KMS-11 (cell line): ENCODE data around the gene C9orf50.

Experiments
- H2AFZ ChIP-seq: fragments of 200-600 bp; sonication (generic); 2 replicates; pipeline ENCODE4 v1.6.1; 2016; ENCODE audit warnings: antibody characterized with exemption, mixed run types, low read depth
- H3K27ac ChIP-seq: fragments of 200-600 bp; sonication (generic); 2 replicates; pipeline ENCODE4 v1.6.1; 2016; ENCODE audit warnings: mild to moderate bottlenecking, mixed run types
- H3K27me3 ChIP-seq: fragments of 200-600 bp; sonication (generic); 2 replicates; pipeline ENCODE4 v1.6.1; 2017; ENCODE audit warnings: mild to moderate bottlenecking, low read depth, mixed run types, moderate library complexity; ENCODE audit not compliant: insufficient read depth
- H3K36me3 ChIP-seq: fragments of 200-600 bp; sonication (generic); 2 replicates; pipeline ENCODE4 v1.6.1; 2017; ENCODE audit warnings: mild to moderate bottlenecking, mixed run types; ENCODE audit not compliant: insufficient read depth
- H3K4me1 ChIP-seq: fragments of 200-600 bp; sonication (generic); 2 replicates; pipeline ENCODE4 v1.6.1; 2016; ENCODE audit warnings: mild to moderate bottlenecking, low read depth, mixed run types; ENCODE audit not compliant: poor library complexity, severe bottlenecking
- H3K4me2 ChIP-seq: fragments of 200-600 bp; sonication (generic); 2 replicates; pipeline ENCODE4 v1.7.0; 2016; ENCODE audit warnings: mild to moderate bottlenecking, mixed run types
- H3K4me3 ChIP-seq: fragments of 200-600 bp; sonication (generic); IDR thresholded peaks from 2 replicates; pipeline ENCODE4 v1.6.1; 2017; ENCODE audit warnings: low read depth, low read length, mixed read lengths; ENCODE audit not compliant: insufficient read depth
- H3K79me2 ChIP-seq: fragments of 200-600 bp; sonication (generic); 2 replicates; pipeline ENCODE4 v1.6.1; 2016; ENCODE audit warnings: low read depth, mixed run types; ENCODE audit not compliant: insufficient read depth
- H3K9ac ChIP-seq: fragments of 200-600 bp; sonication (generic); 2 replicates; pipeline ENCODE4 v1.6.1; 2016; ENCODE audit warnings: mild to moderate bottlenecking, mixed run types
- H4K20me1 ChIP-seq: fragments of 200-600 bp; sonication (generic); 2 replicates; pipeline ENCODE4 v1.6.1; 2016; ENCODE audit warnings: mild to moderate bottlenecking, mixed run types; ENCODE audit not compliant: insufficient read depth
- TF ChIP-seq, protein P1 (sequence below): fragments of 200-600 bp; sonication (generic); conservative IDR thresholded peaks from 2 replicates; pipeline ENCODE4 v1.6.1; 2017; ENCODE audit warnings: low read depth, mild to moderate bottlenecking, antibody characterized with exemption, low read length, moderate library complexity, mixed read lengths

Gene C9orf50

GRCh38 chr9:129571298-129572051 lies 49.4 kb downstream of the C9orf50 start:
- Histone ChIP-seq H2AFZ (0 out of 2 replicates have a peak overlapping the region, but pooled peaks have one; percentile 25), H3K9ac (no peak overlapping the region), H3K36me3 (no peaks in the 10 kb centered on the region), H3K79me2 (no peaks in the 10 kb centered on the region), H3K4me2 (no peak overlapping the region), H3K4me1 (peaks cover 26% of the 10 kb centered on the region), H3K27ac (peak overlapping the region; percentile 15; the same call in 1 of the 2 replicates), H4K20me1 (no peaks in the 10 kb centered on the region), H3K4me3 (no peak overlapping the region), H3K27me3 (no peaks in the 10 kb centered on the region)
- TF ChIP-seq, protein P1, sequence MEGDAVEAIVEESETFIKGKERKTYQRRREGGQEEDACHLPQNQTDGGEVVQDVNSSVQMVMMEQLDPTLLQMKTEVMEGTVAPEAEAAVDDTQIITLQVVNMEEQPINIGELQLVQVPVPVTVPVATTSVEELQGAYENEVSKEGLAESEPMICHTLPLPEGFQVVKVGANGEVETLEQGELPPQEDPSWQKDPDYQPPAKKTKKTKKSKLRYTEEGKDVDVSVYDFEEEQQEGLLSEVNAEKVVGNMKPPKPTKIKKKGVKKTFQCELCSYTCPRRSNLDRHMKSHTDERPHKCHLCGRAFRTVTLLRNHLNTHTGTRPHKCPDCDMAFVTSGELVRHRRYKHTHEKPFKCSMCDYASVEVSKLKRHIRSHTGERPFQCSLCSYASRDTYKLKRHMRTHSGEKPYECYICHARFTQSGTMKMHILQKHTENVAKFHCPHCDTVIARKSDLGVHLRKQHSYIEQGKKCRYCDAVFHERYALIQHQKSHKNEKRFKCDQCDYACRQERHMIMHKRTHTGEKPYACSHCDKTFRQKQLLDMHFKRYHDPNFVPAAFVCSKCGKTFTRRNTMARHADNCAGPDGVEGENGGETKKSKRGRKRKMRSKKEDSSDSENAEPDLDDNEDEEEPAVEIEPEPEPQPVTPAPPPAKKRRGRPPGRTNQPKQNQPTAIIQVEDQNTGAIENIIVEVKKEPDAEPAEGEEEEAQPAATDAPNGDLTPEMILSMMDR = no peak

DNA sequence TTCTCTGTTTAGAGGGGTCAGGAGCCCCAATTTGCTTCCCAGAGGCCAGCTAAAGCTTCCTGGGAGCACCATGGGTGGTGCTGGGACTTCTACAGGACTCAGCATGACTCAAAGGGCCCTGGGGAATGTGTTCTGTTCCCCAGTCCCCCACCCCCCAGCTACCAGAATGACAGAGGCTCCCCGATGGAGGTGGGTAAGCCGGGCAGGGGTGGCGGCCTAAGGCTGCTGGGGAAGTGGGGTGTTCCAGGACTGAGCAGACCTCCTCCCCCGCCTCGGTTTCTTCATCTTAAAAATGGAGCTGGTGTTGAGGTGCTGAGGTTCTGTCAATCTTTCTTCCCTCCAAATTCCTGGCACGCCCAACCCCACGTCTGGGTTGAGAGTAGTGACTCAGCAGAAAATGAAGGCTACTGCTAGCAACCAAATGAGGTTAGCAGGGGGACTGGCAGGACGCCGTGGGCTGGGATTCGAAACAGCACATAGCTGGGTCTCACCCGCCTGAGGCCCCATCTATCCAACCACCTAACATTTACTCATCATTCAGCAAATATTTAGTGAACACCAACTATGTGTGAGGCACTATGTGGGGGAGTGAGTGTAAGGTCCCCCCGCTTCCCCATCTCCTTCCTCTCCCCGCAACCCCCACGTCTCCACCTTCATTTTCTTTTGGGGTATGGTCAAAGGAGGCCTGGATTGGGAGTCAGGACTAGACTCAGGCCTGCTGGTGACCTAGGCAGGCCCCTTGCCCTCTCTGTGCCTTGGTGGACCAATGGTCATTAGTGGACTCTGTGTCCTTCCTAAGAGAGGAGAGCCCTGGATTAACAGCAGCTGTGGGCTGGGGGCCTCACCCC lies 50.2 kb downstream of the C9orf50 start:
- TF ChIP-seq, protein P1 = no peak
- Histone ChIP-seq H4K20me1 (no peaks in the 10 kb centered on the region), H3K27me3 (no peaks in the 10 kb centered on the region), H3K4me2 (peak overlapping the region; percentile 5; the same call in 1 of the 2 replicates), H3K4me1 (peaks cover 26% of the 10 kb centered on the region), H3K27ac (peak overlapping the region; percentile 15; the same call in 1 of the 2 replicates), H2AFZ (peak overlapping the region; percentile 25; the same call in 1 of the 2 replicates), H3K36me3 (no peaks in the 10 kb centered on the region), H3K4me3 (no peak overlapping the region), H3K79me2 (no peaks in the 10 kb centered on the region), H3K9ac (no peak overlapping the region; the same call in 1 of the 2 replicates)

- H3K4me1 ChIP-seq = peaks cover 26% of the 10 kb centered on the region
- H3K4me3 ChIP-seq = no peak overlapping the region
- H3K9ac ChIP-seq = no peak overlapping the region; the same call in 1 of the 2 replicates
- TF ChIP-seq, protein P1 = peak; percentile 60
- peak overlapping the region; percentile 27; the same call in 1 of the 2 replicates for H3K4me2 ChIP-seq
- H3K79me2 ChIP-seq = no peaks in the 10 kb centered on the region
- H3K27ac ChIP-seq = peak overlapping the region; percentile 15; the same call in 1 of the 2 replicates
- no peaks in the 10 kb centered on the region for H4K20me1 ChIP-seq
- peak overlapping the region; percentile 25; the same call in 1 of the 2 replicates for H2AFZ ChIP-seq
- H3K27me3 ChIP-seq = no peaks in the 10 kb centered on the region
- H3K36me3 ChIP-seq = no peaks in the 10 kb centered on the region
Measured at GRCh38 chr9:129569502-129570449, 51.1 kb downstream of the C9orf50 start.
